B cell (primary cell): Measurements from ENCODE around the gene AZGP1. TPM values are rescaled to one million over a fixed set of nuclear protein-coding genes. Genes with fewer than 3 reads are reported as not detected.
"Not testable (repeated sequence)": the region's sequence is repeated elsewhere in the genome, so short reads cannot be mapped to it uniquely, and the experiment has no call there.

Experiments used
- ATAC-seq: fragments of 200-7000 bp; cut with Tn5 transposase; one replicate; pipeline ENCODE4 v1.10.0; 2021; ENCODE audit warnings: low read depth, mild to moderate bottlenecking, moderate number of reproducible peaks, moderate library complexity
- CTCF ChIA-PET: fragments of 350-600 bp; sonication (Branson Sonifier 250); formaldehyde crosslinking; loops from one replicate; lab custom pipeline; 2021; ENCODE audit warnings: antibody characterized with exemption, inconsistent platforms; lab: Charles Lee
- POLR2A ChIA-PET: fragments of 350-600 bp; sonication (Branson Sonifier 250); formaldehyde crosslinking; loops from one replicate; lab custom pipeline; 2021; ENCODE audit warnings: antibody characterized with exemption; lab: Charles Lee
- DNase-seq: peaks from one replicate; pipeline ENCODE4 v3.0.0; 2013
- H2AFZ ChIP-seq: 2 replicates; pipeline ENCODE4 v1.6.1; 2012; ENCODE audit warnings: mild to moderate bottlenecking, low read depth, low read length; ENCODE audit not compliant: insufficient read depth, poor library complexity, severe bottlenecking
- H3K27ac ChIP-seq, 2 donors: 1 replicate in 1 of 2; 2 replicates in 1 of 2; pipeline ENCODE4 v1.5.1; 2012 to 2013; ENCODE audit warnings: low read length in 2 of 2, mild to moderate bottlenecking in 2 of 2, moderate library complexity in 1 of 2
- H3K27me3 ChIP-seq, 4 experiments: fragments of 200-600 bp in 1 of 4; sonication (generic) in 1 of 4; replicated peaks in 1 of 4; 1 replicate in 2 of 4; 2 replicates in 2 of 4; pipeline versions ENCODE4 v1.6.1 to v1.7.0; 2013 to 2016; ENCODE audit warnings: low read length in 3 of 4, mild to moderate bottlenecking in 2 of 4, mixed read lengths in 1 of 4, moderate library complexity in 1 of 4; ENCODE audit not compliant: insufficient read depth in 4 of 4, control insufficient read depth in 3 of 4; ENCODE audit errors: control extremely low read depth in 1 of 4
- H3K36me3 ChIP-seq, 2 experiments: replicated peaks in 1 of 2; 1 replicate in 1 of 2; 2 replicates in 1 of 2; pipeline versions ENCODE4 v1.6.1 to v1.7.1; 2013; ENCODE audit warnings: low read length in 1 of 2; ENCODE audit not compliant: insufficient read depth in 2 of 2, control insufficient read depth in 1 of 2; ENCODE audit errors: control extremely low read depth in 1 of 2, extremely low read depth in 1 of 2
- H3K4me1 ChIP-seq, 2 donors: fragments of 200-600 bp in 1 of 2; sonication (generic) in 1 of 2; 1 replicate in 1 of 2; 2 replicates in 1 of 2; pipeline versions ENCODE4 v1.5.1 to v1.6.1; 2013 to 2017; ENCODE audit warnings: low read length in 2 of 2; ENCODE audit not compliant: control insufficient read depth in 2 of 2, insufficient read depth in 2 of 2
- H3K4me2 ChIP-seq: replicated peaks from 2 replicates; pipeline ENCODE3; 2012; ENCODE audit warnings: mild to moderate bottlenecking, low read depth, low read length; ENCODE audit not compliant: poor library complexity, severe bottlenecking
- H3K4me3 ChIP-seq, 5 experiments: fragments of 200-600 bp in 1 of 5; sonication (generic) in 1 of 5; 1 replicate in 3 of 5; 2 replicates in 2 of 5; pipeline versions ENCODE4 v1.5.1 to v1.7.0; 2011 to 2016; ENCODE audit warnings: low read length in 4 of 5, mild to moderate bottlenecking in 4 of 5, low read depth in 2 of 5, control low read depth in 1 of 5, moderate library complexity in 1 of 5; ENCODE audit not compliant: insufficient read depth in 1 of 5; ENCODE audit errors: control extremely low read depth in 1 of 5, extremely low read depth in 1 of 5
- H3K79me2 ChIP-seq: fragments of 200-600 bp; sonication (generic); one replicate; pipeline ENCODE4 v1.6.0; 2016; ENCODE audit warnings: low read length; ENCODE audit not compliant: control insufficient read depth, insufficient read depth
- H3K9ac ChIP-seq: fragments of 200-600 bp; sonication (generic); 2 replicates; pipeline ENCODE4 v1.6.1; 2017; ENCODE audit warnings: mild to moderate bottlenecking, low read length, moderate library complexity
- H3K9me3 ChIP-seq, 3 donors: one replicate each; pipeline versions ENCODE4 v1.6.1 to v1.7.1; 2013; ENCODE audit warnings: low read length in 2 of 3; ENCODE audit not compliant: control insufficient read depth in 2 of 3, insufficient read depth in 1 of 3; ENCODE audit errors: control extremely low read depth in 1 of 3
- H4K20me1 ChIP-seq: 2 replicates; pipeline ENCODE4 v1.6.0; 2012; ENCODE audit warnings: mild to moderate bottlenecking, low read length; ENCODE audit not compliant: insufficient read depth, control insufficient read depth, poor library complexity, severe bottlenecking
- H3K27ac Mint-ChIP-seq: one replicate; pipeline ENCODE4 v1.8.0; 2021; ENCODE audit warnings: mixed read lengths
- H3K27me3 Mint-ChIP-seq: one replicate; pipeline ENCODE4 v1.8.0; 2021; ENCODE audit warnings: mixed read lengths
- H3K4me1 Mint-ChIP-seq: one replicate; pipeline ENCODE4 v1.8.0; 2021; ENCODE audit warnings: mixed read lengths
- H3K4me3 Mint-ChIP-seq: one replicate; pipeline ENCODE4 v1.8.0; 2021; ENCODE audit warnings: mixed read lengths
- H3K9me3 Mint-ChIP-seq: one replicate; pipeline ENCODE4 v1.8.0; 2022; ENCODE audit warnings: mixed read lengths; ENCODE audit not compliant: insufficient read depth
- EZH2 ChIP-seq: IDR thresholded peaks from 2 replicates; pipeline ENCODE4 v1.6.1; 2012; ENCODE audit warnings: borderline replicate concordance, low read depth, mild to moderate bottlenecking, moderate library complexity, low read length; ENCODE audit not compliant: insufficient read depth, poor library complexity, severe bottlenecking
- WGBS: methylation state at CpG from one replicate; pipeline ENCODE4 v1.1.5; 2013; ENCODE audit warnings: missing lambda C conversion rate; ENCODE audit not compliant: insufficient coverage; 5-methylcytosine and 5-hydroxymethylcytosine counted together
- intact Hi-C: fragments of 100-400 bp; cut with micrococcal nuclease; formaldehyde crosslinking; loops from one replicate; pipeline ENCODE4 v1.10.0; 2022
- polyA plus RNA-seq: library from polyadenylated mRNA; depleted of rRNA; stranded (reverse); fragments of >200 nt; gene quantifications from 2 replicates; pipeline ENCODE4 v1.2.3, GENCODE V29; 2012
- total RNA-seq, 2 donors: library from RNA; stranded (reverse); fragments of 120-200 nt in 1 of 2; gene quantifications; 1 replicate in 1 of 2; 2 replicates in 1 of 2; pipeline versions ENCODE4 v1.2.3 to v1.2.4, GENCODE V29; 2013 to 2022
- TF ChIP-seq, protein P1 (sequence below): fragments of 200-600 bp; IDR thresholded peaks from one replicate; pipeline ENCODE4 v1.8.0; 2022; ENCODE audit warnings: antibody characterized with exemption, mild to moderate bottlenecking

AZGP1 gene
- total and polyA plus RNA-seq, 2 donors (not counting 1 experiment from before 2014, with no cell fraction given): not detected

GRCh38 chr7:99984593-99984992 lies 8.8 kb upstream of the AZGP1 start:
- H3K9me3 ChIP-seq: no peaks in the 10 kb centered on the region
- no peak overlapping the region for H3K4me3 ChIP-seq
- ChIA-PET CTCF (no interaction called here), POLR2A (no interaction called here)
- H3K9ac ChIP-seq: no peak overlapping the region
- H3K4me2 ChIP-seq: no peak overlapping the region
- TF ChIP-seq EZH2: no peak
- TF ChIP-seq, protein P1, sequence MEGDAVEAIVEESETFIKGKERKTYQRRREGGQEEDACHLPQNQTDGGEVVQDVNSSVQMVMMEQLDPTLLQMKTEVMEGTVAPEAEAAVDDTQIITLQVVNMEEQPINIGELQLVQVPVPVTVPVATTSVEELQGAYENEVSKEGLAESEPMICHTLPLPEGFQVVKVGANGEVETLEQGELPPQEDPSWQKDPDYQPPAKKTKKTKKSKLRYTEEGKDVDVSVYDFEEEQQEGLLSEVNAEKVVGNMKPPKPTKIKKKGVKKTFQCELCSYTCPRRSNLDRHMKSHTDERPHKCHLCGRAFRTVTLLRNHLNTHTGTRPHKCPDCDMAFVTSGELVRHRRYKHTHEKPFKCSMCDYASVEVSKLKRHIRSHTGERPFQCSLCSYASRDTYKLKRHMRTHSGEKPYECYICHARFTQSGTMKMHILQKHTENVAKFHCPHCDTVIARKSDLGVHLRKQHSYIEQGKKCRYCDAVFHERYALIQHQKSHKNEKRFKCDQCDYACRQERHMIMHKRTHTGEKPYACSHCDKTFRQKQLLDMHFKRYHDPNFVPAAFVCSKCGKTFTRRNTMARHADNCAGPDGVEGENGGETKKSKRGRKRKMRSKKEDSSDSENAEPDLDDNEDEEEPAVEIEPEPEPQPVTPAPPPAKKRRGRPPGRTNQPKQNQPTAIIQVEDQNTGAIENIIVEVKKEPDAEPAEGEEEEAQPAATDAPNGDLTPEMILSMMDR: no peak
- intact Hi-C loops: no loop called here
- no peaks in the 10 kb centered on the region for H4K20me1 ChIP-seq
- Mint-ChIP-seq H3K9me3 (peaks cover 3% of the 10 kb centered on the region), H3K27ac (no peak overlapping the region), H3K27me3 (peaks cover 36% of the 10 kb centered on the region), H3K4me1 (peaks cover 1% of the 10 kb centered on the region), H3K4me3 (no peak overlapping the region)
- no peak overlapping the region for H2AFZ ChIP-seq
- H3K4me1 ChIP-seq: no peaks in the 10 kb centered on the region
- peaks cover 0 to 5% (median 0%) of the 10 kb centered on the region in 4 experiments for H3K27me3 ChIP-seq
- H3K36me3 ChIP-seq: no peaks in the 10 kb centered on the region
- WGBS: no CpG with 5 or more reads among the region's 2 CpGs
- no peak for ATAC-seq
- no peak for DNase-seq
- no peak overlapping the region for H3K27ac ChIP-seq
- H3K79me2 ChIP-seq: no peaks in the 10 kb centered on the region

DNA sequence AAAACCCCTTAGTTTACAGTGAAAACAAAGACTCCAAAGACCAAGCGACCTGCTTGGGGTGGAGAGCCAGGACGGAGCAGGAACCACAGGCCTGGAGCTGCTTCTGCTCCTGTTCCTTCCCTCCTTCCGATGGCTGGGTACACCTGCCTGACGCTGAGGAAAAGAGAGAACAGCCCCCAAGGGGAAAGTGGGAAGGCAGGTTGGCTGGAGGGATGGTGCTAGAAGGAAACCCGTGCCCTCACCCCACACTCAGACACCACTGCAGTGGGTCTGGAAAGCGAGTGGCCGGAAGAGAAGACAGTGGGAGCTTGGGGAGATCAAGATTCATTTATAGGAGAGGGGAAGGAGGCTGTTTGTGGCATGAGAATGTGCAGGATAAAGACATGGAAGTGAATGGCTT lies 5.2 kb upstream of the AZGP1 start:
- POLR2A ChIA-PET, H3K4me1 ChIP-seq, H3K4me1 Mint-ChIP-seq, H3K9me3 ChIP-seq, ATAC-seq, H3K4me2 ChIP-seq, H3K79me2 ChIP-seq, H3K36me3 ChIP-seq, H3K9ac ChIP-seq, H2AFZ ChIP-seq, H3K27ac Mint-ChIP-seq, intact Hi-C loops, H3K9me3 Mint-ChIP-seq, H3K4me3 ChIP-seq, H4K20me1 ChIP-seq, H3K4me3 Mint-ChIP-seq, H3K27ac ChIP-seq, DNase-seq: not testable (repeated sequence)
- 70% methylated on average over 2 of the region's 7 CpGs for WGBS
- H3K27me3 ChIP-seq: peaks cover 0 to 10% (median 0%) of the 10 kb centered on the region in 4 experiments
- CTCF ChIA-PET: interaction anchor here (1.3 to 5.5 kb wide), 2 partner anchors 9 to 150 kb away, joined by 5 to 52 read pairs; no protein-coding TSS in a partner anchor
- peaks cover 35% of the 10 kb centered on the region for H3K27me3 Mint-ChIP-seq

DNA sequence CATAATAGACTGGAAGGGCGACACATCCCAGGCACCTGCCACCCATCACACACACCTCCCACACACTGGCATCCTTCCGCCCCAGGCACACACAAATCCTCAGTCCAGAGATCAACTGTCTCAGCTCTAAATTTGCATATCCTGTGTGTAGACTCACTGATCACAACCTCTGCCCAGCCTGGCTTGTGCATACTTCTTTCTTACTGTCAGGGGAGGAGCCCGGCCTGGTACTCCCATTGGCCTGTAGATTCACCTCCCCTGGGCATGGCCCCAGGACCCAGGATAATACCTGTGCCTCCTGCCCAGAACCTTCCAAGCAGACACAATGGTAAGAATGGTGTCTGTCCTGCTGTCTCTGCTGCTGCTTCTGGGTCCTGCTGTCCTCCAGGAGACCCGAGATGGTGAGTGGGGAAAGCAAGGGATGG lies 4.6 kb upstream of the AZGP1 start:
- H3K4me3 ChIP-seq, DNase-seq, H4K20me1 ChIP-seq, H3K27ac Mint-ChIP-seq, H3K79me2 ChIP-seq, H3K4me1 Mint-ChIP-seq, intact Hi-C loops, POLR2A ChIA-PET, H3K4me2 ChIP-seq, H3K9ac ChIP-seq, H3K9me3 ChIP-seq, H2AFZ ChIP-seq, H3K9me3 Mint-ChIP-seq, H3K4me1 ChIP-seq, H3K36me3 ChIP-seq, H3K4me3 Mint-ChIP-seq, H3K27ac ChIP-seq: not testable (repeated sequence)
- 63% methylated on average over 3 of the region's 4 CpGs for WGBS
- CTCF ChIA-PET: interaction anchor here (0.8 to 5.5 kb wide), 5 partner anchors 10 to 502 kb away, joined by 3 to 52 read pairs (median 6); no protein-coding TSS in a partner anchor
- H3K27me3 Mint-ChIP-seq: peaks cover 39% of the 10 kb centered on the region
- H3K27me3 ChIP-seq: peaks cover 0 to 11% (median 1%) of the 10 kb centered on the region in 4 experiments
- ATAC-seq: peak; percentile 28
